Hippocampal formation (tissue), 2 donors: ENCODE data around the gene SLC30A10.
"Not testable (repeated sequence)": the region's sequence is repeated elsewhere in the genome, so short reads cannot be mapped to it uniquely, and the experiment has no call there.

ENCODE experiments used
- DNase-seq, 2 donors: peaks; one replicate each; lab custom pipeline; 2025; lab: John Stamatoyannopoulos, UW

The SLC30A10 gene

DNA sequence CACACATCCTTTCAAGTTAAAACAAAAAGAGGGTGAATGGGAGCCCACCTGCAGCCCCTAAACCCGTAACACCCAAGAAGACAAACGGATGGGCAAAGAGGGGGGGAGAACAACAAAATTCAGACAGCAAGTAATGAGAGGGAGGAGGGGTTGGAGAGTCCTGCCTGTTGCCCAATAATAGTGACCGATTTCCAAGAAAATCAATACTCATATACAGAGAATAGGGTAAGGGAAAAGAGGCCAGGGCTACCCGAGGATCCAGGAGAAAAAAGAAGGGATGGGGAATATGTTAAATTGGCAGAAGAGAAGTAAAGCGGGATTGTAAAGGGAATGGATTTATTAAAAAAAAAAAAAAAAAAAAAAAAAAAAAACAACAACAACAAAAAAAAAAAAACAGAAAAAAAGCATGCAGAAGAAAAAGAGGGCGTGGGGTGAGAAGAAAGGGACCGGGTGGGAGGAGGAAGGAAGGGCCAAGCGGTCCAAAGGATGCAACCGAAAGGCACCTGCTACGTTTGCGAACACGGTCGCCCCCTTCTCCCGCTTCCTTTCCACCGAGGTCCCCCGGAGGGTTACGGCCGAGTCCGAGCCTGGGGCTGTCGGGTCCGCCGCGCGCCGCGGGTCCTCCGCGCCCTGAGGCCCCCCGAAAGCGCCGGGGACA, 930 bp downstream of the SLC30A10 start:
- DNase-seq: no peak

GRCh38 chr1:219926363-219926998, 1.9 kb downstream of the SLC30A10 start:
- DNase-seq: no peak

- DNase-seq: no peak
Measured at GRCh38 chr1:219924342-219924741, 4.0 kb downstream of the SLC30A10 start.

- DNase-seq: no peak
Measured at GRCh38 chr1:219917851-219918466, 10.4 kb downstream of the SLC30A10 start.

- no peak for DNase-seq
Measured at GRCh38 chr1:219917281-219917680, 11.1 kb downstream of the SLC30A10 start.

DNA sequence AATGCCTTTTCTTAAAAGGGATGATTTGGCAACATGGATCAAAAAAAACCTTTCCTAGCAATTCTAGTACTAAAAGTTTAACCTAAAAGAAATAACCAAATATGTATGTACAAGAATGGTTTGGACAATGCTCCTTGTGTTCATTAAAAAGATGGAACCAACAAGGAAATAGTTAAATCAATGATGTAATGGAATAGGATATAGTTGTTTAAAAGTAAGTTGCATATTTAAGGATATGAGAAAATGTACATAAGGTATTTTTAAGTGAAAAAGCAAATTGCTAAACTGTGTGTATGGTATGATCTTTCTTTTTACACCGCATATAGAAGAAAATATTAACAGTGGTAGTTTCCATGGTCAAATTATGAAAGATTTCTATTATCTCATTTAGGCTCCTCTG, 12.1 kb downstream of the SLC30A10 start:
- DNase-seq: no peak

- no peak for DNase-seq
Measured at GRCh38 chr1:219913005-219913770, 15.2 kb downstream of the SLC30A10 start.

DNA sequence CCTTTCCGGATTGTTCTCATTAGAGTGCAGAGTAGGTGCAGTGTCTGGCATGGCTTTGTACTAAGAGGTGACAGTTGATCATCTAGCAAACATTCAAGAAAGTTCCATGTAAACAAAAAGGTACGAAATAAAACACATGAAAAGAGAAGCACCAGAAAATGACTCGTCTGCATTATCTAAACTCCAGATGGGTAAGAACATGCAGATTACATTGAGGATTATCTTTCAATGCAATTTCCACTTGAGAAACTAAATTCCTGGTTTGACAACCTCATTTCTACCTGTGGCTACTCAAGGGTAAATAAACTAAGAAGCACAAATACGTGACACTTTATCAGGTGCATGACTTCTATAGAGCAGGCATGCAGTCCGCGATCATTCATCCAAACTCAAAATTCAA, 17.6 kb downstream of the SLC30A10 start:
- no peak for DNase-seq

GRCh38 chr1:219909476-219909875, 18.9 kb downstream of the SLC30A10 start:
- no peak for DNase-seq

DNA sequence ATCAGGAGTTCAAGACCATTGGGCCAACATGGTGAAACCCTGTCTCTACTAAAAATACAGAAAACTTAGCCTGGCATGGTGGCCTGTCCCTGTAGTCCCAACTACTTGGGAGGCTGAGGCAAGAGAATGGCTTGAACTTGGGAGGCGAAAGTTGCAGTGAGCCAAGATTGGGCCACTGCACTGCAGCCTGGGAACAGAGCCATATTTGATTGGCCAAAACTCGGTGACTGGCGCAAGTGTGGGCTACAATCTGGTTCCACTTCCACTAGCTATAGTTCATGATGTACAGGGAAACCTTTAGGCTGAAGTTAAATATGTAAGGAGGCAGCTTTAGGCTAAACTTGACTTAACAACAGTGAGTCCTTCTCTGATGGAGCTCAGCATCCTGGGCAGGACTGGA, 20.2 kb downstream of the SLC30A10 start:
- DNase-seq: no peak

GRCh38 chr1:219907772-219908070, 20.6 kb downstream of the SLC30A10 start:
- DNase-seq: no peak

GRCh38 chr1:219906924-219907771, 21.2 kb downstream of the SLC30A10 start:
- DNase-seq: no peak

DNA sequence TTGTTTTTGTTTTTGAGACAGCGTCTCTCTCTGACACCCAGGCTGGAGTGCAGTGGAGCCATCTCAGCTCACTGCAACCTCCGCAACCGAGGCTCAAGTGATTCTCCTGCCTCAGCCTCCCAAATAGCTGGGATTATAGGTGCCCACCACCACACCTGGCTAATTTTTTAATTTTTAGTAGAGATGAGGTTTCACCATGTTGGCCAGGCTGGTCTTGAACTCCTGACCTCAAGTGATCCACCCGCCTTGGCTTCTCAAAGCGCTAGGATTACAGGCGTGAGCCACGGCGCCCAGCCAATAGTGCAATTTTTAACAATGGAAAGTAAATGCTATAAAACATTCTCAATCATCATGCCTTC, 21.8 kb downstream of the SLC30A10 start:
- DNase-seq: not testable (repeated sequence)

GRCh38 chr1:219905524-219905923, 22.8 kb downstream of the SLC30A10 start:
- no peak for DNase-seq

- DNase-seq: no peak
Measured at GRCh38 chr1:219904934-219905333, 23.4 kb downstream of the SLC30A10 start.

DNA sequence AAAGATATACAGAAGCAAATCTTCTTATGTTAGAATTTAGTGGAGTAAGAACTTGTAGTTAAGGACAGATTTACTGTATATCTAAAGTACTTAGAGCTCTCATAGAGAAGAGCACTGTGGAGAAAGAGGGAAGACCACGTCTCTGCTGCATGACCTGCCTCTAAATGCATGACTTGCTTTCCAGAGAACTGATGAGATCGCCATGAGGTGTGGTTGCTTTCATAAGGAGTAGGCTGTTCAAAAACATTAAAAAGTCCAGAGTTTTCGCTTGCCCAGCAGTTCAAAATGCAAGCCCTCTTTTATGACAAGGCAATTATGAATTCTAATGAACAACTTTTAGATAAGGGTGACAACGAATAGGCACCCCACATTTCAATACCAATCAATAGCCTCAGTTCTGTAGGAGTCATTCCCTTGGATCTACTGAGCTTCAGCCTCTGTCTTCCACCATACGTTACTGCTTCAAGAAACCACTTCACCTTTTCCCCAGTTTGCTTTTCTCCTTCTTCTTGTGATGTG, 24.9 kb downstream of the SLC30A10 start:
- no peak for DNase-seq

GRCh38 chr1:219902951-219903350, 25.4 kb downstream of the SLC30A10 start:
- no peak for DNase-seq

DNA sequence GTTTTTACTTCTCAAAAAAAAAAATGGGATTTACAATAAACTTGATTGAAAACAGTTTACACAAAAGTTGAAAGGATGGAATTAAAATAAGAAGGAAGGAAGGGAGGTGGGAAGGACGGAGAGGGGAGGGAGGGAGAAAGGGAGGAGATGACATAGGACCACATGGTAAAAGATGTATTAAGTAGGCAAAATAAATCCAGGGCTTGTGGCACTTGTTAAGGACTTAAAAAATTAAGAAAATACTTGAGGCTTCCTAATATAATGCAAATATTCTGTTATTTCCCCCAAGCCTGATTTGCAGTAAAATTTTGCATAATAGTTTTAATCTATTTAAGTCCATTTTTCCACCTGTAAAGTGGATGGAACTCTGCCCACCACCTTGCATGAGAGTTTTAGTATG, 27.5 kb downstream of the SLC30A10 start:
- DNase-seq: no peak

GRCh38 chr1:219900201-219900600, 28.2 kb downstream of the SLC30A10 start:
- DNase-seq: no peak

GRCh38 chr1:219898375-219898774, 30.0 kb downstream of the SLC30A10 start:
- no peak for DNase-seq

- DNase-seq: no peak
Measured at GRCh38 chr1:219897914-219898313, 30.4 kb downstream of the SLC30A10 start.

DNA sequence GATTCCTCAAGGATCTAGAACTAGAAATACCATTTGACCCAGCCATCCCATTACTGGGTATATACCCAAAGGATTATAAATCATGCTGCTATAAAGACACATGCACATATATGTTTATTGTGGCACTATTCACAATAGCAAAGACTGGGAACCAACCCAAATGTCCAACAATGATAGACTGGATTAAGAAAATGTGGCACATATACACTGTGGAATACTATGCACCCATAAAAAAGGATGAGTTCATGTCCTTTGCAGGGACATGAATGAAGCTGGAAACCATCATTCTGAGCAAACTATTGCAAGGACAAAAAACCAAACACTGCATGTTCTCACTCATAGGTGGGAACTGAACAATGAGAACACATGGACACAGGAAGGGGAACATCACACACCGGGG, 36.1 kb downstream of the SLC30A10 start:
- not testable (repeated sequence) for DNase-seq
